Lower leg skin (tissue), 4 donors: ENCODE measurements around the gene BUB3. TPM values are rescaled to one million over a fixed set of nuclear protein-coding genes. Genes with fewer than 3 reads are reported as not detected.

Source experiments
- DNase-seq, 2 donors: peaks; one replicate each; pipeline ENCODE4 v3.0.0-alpha.2; 2019; ENCODE audit warnings: low spot score in 2 of 2
- H3K4me3 ChIP-seq: fragments of 200-600 bp; sonication (generic); 2 replicates; pipeline ENCODE4 v1.5.1; 2017; ENCODE audit warnings: mild to moderate bottlenecking, low read depth; ENCODE audit not compliant: poor library complexity, severe bottlenecking
- CTCF ChIP-seq, 3 donors: fragments of 450-650 bp; IDR thresholded peaks; one replicate each; pipeline ENCODE4 v1.5.1; 2016; ENCODE audit warnings: antibody characterized with exemption in 3 of 3, mild to moderate bottlenecking in 3 of 3, moderate library complexity in 2 of 3
- POLR2A ChIP-seq, 2 donors: fragments of 450-650 bp; IDR thresholded peaks; one replicate each; pipeline ENCODE4 v1.6.1; 2016 to 2017; ENCODE audit warnings: antibody characterized with exemption in 2 of 2, mild to moderate bottlenecking in 1 of 2, moderate library complexity in 1 of 2
- WGBS, 2 donors: methylation state at CpG; one replicate each; pipeline ENCODE4 v1.1.5; 2018; 5-methylcytosine and 5-hydroxymethylcytosine counted together
- intact Hi-C: fragments of 100-400 bp; cut with DNase I; formaldehyde crosslinking; loops from one replicate; pipeline ENCODE4 v1.15.0; 2023; ENCODE audit warnings: low total_unique reads
- total RNA-seq, 4 donors: library from RNA; depleted of rRNA; stranded (reverse); fragments of >200 nt; gene quantifications; one replicate each; pipeline ENCODE4 v1.1.0, GENCODE V29; 2016

Gene BUB3
- total RNA-seq, 4 donors from 2014 or later = 75.7 to 125 (median 102) TPM

DNA sequence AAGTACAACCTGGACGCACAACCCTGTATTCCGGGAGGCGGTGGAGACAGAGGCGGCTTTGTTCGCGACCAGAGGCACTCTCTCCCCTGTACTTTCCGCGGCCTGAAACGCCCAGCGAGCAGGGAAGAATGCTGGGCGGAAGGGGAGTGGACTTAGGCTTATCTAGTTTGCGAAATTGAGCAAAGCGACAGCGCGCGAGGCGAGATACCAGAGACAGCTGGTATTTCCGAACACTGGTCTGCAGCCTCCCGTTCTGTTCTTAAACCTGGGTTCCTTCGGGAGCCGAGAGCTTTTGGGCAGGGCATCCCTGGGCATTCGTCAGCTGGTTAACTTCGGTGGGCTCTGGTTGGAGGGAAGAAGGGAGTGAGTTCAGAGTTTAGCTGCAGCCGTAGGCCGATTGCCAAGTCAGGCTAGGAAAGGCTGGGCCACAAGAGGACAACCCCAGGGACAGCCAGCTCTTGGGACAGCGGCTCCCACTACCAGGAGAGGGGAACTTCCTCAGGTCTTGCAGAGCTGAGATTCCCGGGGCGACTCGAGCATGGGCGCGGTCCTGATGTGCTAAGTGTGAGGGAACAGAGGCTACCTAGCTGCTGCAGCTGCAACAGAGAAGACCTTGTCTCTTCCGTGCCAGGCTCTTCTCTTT lies 14.6 kb upstream of the BUB3 start:
- no peak overlapping the region for H3K4me3 ChIP-seq
- DNase-seq = no peak
- TF ChIP-seq POLR2A (IDR thresholded peaks at IDR 0.05) = no peak
- no peak for TF ChIP-seq CTCF (IDR thresholded peaks at IDR 0.05)
- intact Hi-C loops = no loop called here
- 3 to 4% methylated on average over 29 to 32 of the region's 32 CpGs for WGBS, 2 donors

DNA sequence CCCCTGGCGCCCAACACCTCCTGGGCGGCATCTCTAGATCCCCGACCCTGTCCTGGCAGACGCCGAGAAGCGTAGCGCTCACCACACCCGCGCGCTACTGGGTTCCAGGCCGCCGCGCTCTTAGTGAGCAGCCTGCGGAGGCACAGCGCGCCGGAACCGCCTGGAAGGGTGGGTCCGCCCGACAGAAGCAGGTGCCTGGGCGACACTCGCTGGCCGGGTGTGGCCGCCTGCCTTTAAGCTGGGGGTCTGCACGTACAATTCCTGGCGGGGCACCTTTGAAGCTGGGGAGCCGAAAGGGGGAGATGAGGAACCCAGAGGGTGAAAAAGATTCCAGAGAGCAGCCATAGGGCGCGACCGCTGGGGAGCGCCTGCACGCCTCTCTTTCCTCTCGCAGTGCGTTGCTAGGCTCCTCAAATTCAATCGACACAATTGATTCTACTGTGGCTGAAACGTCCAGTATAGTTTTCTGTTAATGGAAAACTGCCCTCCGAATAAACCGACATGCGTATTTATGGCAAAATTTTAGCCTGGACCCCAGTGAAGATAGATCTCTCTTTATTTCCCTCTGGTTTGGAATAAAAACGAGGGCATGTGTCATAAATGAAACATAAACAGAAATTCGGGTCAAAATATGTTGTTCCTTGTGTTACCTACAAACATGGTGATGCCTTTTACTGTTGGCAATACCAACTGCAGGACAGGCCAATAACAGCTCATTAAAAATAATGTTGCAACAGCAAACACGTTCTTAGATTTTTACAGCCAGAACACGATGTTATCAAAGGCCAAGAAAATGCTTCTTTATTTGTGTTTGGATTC lies 13.8 kb upstream of the BUB3 start:
- WGBS, 2 donors = 3% methylated on average over 25 to 30 of the region's 43 CpGs
- TF ChIP-seq CTCF (IDR thresholded peaks at IDR 0.05) (no peak), POLR2A (IDR thresholded peaks at IDR 0.05) (no peak)

GRCh38 chr10:123140983-123141390 lies 13.2 kb upstream of the BUB3 start:
- H3K4me3 ChIP-seq = no peak overlapping the region
- WGBS, 2 donors = 7 to 15% methylated on average over 6 of the region's 6 CpGs
- TF ChIP-seq CTCF (IDR thresholded peaks at IDR 0.05) (no peak), POLR2A (IDR thresholded peaks at IDR 0.05) (no peak)
- intact Hi-C loops = no loop called here
- no peak for DNase-seq

More for the DNA sequence above, 13.8 kb upstream of the BUB3 start:
- intact Hi-C loops = no loop called here
- DNase-seq = no peak
- no peak overlapping the region for H3K4me3 ChIP-seq

DNA sequence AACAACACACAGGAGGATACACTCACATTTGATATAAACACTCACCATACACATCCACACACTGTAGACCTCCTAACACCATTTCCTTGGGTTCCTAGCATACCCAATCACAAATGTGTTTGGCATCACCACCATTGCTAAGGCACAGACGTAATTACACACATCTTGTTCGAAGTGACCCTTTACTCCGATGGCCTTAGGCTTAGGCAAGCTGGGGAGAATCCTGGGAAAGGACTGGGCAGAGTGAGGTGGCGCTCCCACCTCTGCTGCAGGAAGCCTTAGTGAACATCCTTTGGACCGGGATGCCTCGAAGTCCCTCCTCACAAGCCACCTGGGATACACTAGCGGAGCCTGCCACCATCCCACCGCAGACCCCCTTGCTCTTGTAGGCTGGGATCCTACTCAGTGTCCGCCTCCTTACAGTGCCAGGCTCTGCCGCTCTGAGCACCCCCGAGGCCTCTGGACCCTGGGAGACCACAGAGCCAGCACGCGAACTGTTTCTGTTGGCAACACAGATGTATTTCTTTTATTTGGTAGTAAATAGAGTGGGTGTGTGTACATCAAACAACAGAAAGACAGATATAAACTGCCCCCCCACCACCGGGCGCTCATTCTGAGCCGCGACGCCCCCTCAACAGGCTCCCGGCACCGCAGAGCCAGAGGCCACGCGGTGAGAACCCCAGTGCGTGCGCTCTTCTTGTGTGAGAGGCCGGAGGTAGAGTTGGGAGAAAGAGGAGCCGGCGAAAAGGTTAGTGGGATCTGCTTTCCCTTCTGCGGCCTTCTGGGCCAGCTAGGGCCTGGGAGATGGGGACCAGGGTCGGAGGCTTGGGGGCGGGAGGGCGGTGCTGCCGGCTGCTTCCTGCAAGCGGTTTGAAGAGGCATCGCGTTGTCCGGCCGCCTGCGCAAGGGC lies 12.2 kb upstream of the BUB3 start:
- DNase-seq = no peak
- TF ChIP-seq POLR2A (IDR thresholded peaks at IDR 0.05) (no peak), CTCF (IDR thresholded peaks at IDR 0.05) (no peak)
- H3K4me3 ChIP-seq = no peak overlapping the region
- WGBS, 2 donors = 8 to 12% methylated on average over 27 to 37 of the region's 38 CpGs
- intact Hi-C loops = no loop called here

GRCh38 chr10:123142701-123143161 lies 11.5 kb upstream of the BUB3 start:
- TF ChIP-seq CTCF (IDR thresholded peaks at IDR 0.05) = no peak
- no peak for TF ChIP-seq POLR2A (IDR thresholded peaks at IDR 0.05)
- 6 to 8% methylated on average over 26 to 27 of the region's 33 CpGs for WGBS, 2 donors
- no peak overlapping the region for H3K4me3 ChIP-seq
- DNase-seq = no peak
- intact Hi-C loops = no loop called here
